Occipital lobe (tissue), 2 donors: ENCODE results near the gene ST3GAL5. TPM values are rescaled to one million over a fixed set of nuclear protein-coding genes. Genes with fewer than 3 reads are reported as not detected.
"Not testable (repeated sequence)": the region's sequence is repeated elsewhere in the genome, so short reads cannot be mapped to it uniquely, and the experiment has no call there.

ENCODE experiments used
- DNase-seq: peaks from one replicate; lab custom pipeline; 2025; lab: John Stamatoyannopoulos, UW
- total RNA-seq: library from RNA; depleted of rRNA; stranded (reverse); fragments of >200 nt; gene quantifications from one replicate; pipeline ENCODE4 v1.2.3, GENCODE V29; 2014

The ST3GAL5 gene
- total RNA-seq, 1 donor from 2014 or later: 26.5 TPM

GRCh38 chr2:85893428-85894258 lies 4.9 kb upstream of the ST3GAL5 start:
- no peak for DNase-seq

GRCh38 chr2:85892216-85892944 lies 3.6 kb upstream of the ST3GAL5 start:
- DNase-seq: no peak

DNA sequence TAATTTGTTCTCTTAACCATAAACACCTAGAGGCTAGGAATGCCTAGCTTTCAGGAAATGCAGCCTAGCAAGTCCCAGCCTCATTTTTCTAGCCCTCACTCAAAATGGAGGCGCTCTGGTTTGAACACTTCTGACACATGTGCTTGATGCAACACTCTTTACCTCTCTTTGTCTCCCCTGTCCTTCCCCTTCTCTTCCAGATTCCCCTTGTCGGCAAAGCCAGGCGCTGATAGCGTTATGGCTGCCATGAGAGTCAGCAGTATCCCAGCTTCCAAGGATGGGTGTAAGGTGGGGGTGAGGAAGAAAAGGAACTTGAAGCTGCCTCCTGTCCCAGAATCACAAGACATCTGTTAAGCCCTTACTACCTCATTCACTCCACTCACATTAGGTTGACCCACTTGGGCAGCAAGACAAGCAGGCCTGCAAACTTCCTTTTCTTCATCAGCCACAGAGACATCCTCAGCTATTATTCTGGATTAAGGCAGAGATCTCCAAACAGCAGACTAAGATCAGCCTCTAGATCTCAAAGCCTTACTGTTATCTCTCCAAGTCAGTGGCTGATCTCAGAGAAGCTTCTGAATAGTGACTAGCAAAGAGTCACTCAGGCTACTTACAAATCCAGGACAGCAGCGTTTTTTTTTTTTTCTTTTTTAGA lies 1.9 kb upstream of the ST3GAL5 start:
- DNase-seq: no peak

- DNase-seq: no peak
Measured at GRCh38 chr2:85889627-85890281, 964 bp upstream of the ST3GAL5 start.

DNA sequence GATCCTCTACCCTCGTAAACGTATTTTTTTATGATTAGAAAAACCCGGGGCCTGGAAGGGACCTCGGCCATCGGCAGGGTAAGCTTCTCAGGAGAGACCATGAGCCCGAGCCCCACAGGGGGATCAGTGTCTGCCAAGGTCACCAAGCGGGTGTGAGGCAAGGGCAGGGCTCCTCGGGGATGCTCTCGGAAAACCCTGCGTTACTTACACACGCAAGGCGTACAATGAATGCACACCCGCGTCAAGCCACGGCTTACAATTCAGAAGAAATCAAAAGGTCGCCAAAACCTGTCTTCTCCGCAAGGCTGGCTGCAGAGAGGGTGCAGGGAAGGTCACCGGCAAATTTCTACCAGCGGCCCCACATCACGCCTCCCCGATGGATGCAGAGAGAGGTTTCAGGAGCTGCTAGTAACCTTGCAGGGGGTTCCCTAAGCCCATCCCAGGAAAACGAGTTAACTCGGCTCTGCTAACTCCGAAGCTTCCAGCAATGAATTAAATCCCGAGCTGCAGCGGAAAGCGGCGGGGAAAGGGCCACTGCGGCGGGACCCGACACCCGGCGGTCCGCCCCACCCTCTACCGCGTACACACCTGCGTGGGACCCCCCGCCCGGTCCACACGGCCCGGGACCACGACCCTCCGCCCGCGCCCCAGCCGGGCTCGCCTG lies 638 bp downstream of the ST3GAL5 start:
- peak; percentile 52 for DNase-seq

DNA sequence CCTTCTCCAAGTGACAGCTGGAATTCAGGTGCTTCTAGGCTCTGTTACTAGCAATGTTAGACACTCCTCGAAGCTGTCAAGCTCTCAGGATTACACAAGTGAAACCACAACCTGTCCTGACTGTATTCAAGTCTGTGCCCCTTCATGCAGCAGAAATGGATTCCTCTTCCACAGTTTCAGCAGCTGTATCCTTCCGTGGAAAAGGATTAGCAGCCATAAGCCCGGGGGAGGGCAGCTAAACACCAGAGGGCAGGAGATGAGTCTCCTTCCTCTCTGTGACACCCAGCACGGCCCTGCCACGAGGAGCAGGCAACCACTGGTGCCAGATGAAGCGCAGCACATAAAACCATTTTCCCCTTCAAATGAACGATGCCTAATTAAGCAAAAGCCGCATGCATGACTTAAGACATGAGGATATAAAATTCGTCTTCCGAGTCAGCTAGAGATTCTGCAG lies 1.2 kb downstream of the ST3GAL5 start:
- DNase-seq: peak; percentile 75

- DNase-seq: peak; percentile 82
Measured at GRCh38 chr2:85886590-85886989, 2.2 kb downstream of the ST3GAL5 start.

GRCh38 chr2:85886141-85886540 lies 2.6 kb downstream of the ST3GAL5 start:
- no peak for DNase-seq

DNA sequence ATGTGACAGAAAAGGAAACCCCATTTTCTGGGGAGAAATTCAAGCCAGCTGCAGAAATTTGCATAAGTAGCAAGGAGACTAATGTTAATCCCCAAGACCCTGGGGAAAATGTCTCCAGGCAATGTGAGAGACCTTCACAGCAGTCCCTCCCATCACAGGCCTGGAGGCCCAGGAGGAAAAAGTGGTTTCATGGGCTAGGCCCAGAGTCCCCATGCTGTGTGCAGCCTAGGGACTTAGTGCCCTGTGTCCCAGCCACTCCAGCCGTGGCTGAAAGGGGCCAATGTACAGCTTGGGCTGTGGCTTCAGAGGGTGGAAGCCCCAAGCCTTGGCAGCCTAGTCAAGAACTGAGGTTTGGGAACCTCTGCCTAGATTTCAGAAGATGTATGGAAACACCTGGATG lies 7.0 kb downstream of the ST3GAL5 start:
- DNase-seq: not testable (repeated sequence)

GRCh38 chr2:85880716-85881328 lies 8.0 kb downstream of the ST3GAL5 start:
- DNase-seq: not testable (repeated sequence)

DNA sequence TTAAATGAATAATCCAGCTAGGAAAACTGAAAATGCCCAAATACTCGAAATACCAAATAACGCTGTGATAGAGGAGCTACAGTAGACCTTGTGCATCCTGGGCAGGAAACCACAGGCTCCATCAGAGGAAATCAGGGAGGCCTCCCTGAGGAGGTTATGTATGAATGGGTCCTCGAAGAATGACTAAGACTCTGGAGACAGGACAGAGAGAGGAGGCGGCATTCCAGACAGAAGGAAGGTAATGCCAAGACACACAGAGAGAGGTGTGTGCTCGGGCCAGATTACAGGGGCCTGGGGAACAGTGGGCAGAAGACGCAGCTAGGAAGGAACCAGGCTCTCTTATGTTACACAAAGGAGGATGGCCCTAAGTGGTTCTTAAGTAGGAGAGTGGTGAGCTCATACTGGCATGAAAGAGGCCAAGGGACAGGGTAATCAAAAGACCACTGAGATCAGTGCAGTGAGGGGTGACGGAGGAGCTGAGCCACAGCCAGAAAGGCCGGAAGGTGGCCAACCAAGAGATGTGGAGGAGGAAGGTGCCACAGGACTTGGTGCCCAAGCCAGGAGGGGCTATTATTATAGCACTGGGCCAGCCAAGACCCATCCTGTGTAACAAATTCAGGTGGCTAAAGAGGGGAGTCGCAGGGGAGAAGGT lies 9.9 kb downstream of the ST3GAL5 start:
- DNase-seq: no peak

- no peak for DNase-seq
Measured at GRCh38 chr2:85875350-85876050, 13.3 kb downstream of the ST3GAL5 start.

DNA sequence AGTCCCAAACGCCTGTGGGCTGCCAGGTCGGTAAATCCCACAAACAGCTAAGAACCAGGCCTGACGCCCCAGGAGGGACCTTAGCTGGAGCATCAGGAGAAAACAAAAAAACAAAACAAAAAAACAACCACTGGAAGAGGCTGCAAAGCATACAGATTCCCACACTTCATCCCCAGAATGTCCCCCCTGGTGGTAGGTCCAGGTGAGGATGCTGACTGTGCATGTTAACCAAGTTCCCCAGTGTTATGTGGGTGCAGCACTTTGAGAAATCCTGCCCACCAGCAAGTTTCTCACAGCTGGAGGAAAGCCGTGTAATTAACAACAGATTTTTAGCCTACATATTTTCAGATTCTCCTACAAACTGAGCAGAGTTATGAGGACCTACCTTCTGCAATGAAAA lies 15.1 kb downstream of the ST3GAL5 start:
- no peak for DNase-seq

DNA sequence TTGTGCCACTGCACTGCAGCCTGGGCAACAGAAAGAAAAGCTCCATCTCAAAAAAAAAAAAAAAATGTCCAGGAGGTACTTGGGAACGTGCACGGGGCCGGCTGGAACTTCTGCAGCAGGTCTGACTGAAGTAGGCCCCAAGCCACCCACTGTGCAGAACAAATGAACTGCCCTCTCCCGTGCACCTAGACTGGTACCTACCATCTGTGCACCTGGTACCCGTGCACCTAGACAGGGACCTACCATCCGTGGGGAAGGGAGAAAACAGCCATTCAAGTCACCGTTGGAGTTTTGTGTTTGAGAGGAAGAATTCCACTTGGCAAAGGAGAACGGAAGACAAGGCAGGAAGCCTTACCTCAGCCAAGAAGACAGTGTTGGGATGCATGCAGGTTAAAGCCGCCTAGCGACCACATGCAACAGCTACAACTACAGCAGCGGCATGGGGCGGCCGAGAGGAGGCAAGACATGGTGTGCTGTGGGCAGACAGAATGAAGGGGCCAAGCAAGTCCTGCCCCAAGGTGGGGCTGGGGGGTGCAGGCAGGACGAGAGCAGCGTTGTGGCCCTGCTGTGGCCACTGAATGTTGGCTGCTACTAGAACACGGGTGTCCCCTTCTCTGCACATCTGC lies 16.1 kb downstream of the ST3GAL5 start:
- DNase-seq: no peak

DNA sequence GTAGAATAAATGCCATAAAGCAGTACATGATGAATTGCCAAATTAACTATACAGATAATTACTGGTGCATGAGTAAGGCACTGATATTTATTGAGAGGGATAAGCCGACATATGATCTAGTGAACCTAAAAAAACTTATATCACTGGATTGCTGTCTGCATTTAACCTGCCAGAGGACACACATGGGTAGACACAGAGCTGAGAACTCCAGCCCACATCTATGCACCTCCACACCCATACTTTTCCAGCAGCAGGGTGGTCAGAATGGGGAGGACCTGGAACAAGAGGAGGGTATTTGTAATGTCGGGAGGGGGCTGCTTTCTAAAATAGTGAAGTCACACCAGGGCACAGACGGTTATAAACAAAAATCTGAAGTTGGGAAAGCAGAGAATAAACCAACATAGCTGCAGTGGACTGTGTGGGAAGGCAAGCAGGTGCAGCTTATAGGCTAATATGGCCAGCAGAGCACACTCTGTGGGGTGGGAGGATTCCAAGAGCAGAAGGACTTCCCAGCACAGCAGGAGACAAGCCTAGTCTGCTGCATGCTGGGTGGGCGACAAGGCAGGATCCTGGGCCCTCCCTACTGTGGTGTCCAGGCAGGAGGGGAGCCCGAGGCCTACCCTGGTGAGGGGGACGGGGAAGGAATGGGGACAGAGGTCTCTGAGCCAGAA lies 17.2 kb downstream of the ST3GAL5 start:
- DNase-seq: no peak

DNA sequence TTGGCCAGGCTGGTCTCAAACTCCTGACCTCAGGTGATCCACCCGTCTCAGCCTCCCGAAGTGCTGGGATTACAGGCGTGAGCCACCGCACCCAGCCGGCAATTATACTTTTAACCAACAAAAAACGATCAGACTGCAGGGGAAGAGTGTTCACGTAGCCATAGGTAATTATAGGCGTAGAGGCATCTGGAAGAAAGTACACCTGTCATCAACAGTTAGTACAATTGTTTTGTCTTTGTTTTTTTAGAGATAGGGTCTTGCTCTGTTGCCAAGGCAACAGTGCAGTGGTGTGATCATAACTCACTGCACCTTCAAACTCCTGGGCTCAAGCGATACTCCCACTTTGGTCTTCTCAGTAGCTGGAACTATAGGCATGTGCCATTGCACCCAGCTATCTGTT lies 20.0 kb downstream of the ST3GAL5 start:
- DNase-seq: no peak

DNA sequence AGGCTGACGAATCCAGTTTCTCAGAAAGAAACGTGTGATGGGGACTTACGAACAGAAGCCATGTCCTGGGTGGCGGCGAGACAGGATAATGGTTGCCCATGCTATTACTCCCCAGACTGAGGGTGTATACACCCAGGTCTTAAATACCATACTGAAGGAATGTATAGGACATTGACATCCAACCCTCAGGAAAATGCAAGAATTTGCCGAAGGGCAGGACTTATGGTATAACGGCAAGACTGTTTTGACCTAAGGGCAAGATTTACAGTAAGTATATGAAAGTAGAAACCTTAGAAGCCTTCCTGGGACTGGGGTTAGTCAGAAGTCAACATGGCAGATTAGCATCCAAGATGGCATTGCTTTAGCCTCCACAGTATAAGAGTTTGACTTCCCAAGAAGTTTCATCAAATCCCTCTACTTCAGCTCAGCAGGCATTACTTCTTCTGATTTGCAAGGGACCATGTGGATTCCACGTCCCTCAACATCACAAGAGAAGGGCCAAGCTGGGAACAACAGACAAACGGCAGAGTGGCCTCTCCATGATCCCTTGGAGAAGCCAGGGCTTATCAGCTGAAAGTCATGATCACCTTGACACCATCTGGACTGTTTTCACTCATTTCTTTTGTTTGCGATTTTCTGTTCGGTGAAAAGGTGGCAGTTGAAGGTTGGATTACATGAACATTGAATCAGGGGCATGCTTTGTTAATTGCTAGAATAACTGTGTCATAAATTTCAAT lies 21.1 kb downstream of the ST3GAL5 start:
- no peak for DNase-seq

DNA sequence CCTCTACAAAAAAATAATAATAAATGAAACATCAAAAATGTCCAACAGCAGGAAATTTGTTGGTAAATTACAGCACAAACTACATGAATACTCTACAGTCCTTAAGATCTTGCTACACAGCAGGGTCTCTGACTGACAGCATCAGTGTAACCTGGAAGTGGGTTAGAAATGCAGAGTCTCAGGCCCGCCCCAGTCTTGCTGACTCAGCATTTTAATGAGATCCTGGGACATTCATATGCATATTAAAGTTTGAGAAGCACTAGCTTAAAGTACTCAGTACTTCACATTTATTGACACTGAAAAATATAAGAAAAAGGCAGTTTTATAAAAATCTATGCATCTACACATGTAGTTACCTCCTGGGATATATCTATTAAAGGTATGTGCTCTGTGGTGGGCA lies 21.7 kb downstream of the ST3GAL5 start:
- DNase-seq: no peak
